ENCODE measurements around the gene DICER1.

- no peak for TF ChIP-seq CTCF (IDR thresholded peaks at IDR 0.05)
- peak; percentile 35 to 60 for TF ChIP-seq POLR2A (IDR thresholded peaks at IDR 0.05)
Observed at GRCh38 chr14:95157327-95158189, at the start of gene DICER1.

Data from adrenal gland (tissue), 5 donors.